Neural progenitor cell (in vitro differentiated cells): ENCODE results near the gene RAB36.

Experiments used
- CTCF ChIP-seq: fragments of 200-600 bp; sonication (generic); IDR thresholded peaks from 2 replicates; pipeline ENCODE4 v1.5.1; 2017; ENCODE audit warnings: antibody characterized with exemption, mild to moderate bottlenecking
- EZH2 ChIP-seq: fragments of 200-600 bp; sonication (generic); IDR thresholded peaks from 2 replicates; pipeline ENCODE4 v1.6.1; 2017; ENCODE audit warnings: antibody characterized with exemption, mild to moderate bottlenecking, moderate library complexity
- EZH2phosphoT487 ChIP-seq: fragments of 200-600 bp; sonication (generic); IDR thresholded peaks from 2 replicates; pipeline ENCODE4 v1.6.1; 2017; ENCODE audit warnings: antibody characterized with exemption

- TF ChIP-seq EZH2: no peak
- TF ChIP-seq CTCF: no peak
- TF ChIP-seq EZH2phosphoT487: no peak
These were observed 32.7 kb upstream of the RAB36 start for GRCh38 chr22:23112472-23113012.
